K562 (cell line): ENCODE results near the gene SLC22A3. TPM values are rescaled to one million over a fixed set of nuclear protein-coding genes. Genes with fewer than 3 reads are reported as not detected.

Experiments
- ATAC-seq: fragments of 200-7000 bp; cut with Tn5 transposase; 3 replicates; pipeline ENCODE4 v1.9.1; 2020; ENCODE audit warnings: moderate library complexity
- BruUV-seq: library from RNA; stranded (reverse); fragments of 400-500 nt; replicated peaks from 2 replicates; lab custom pipeline; 2021; lab: Mats Ljungman, UMichigan
- CTCF ChIA-PET: fragments of 300-600 bp; formaldehyde crosslinking; extraction: SDS; loops from one replicate; lab custom pipeline; 2021; ENCODE audit warnings: low intra/inter-chr PET ratio; lab: Yijun Ruan, JAX
- POLR2A ChIA-PET: fragments of 300-600, 350-650 bp; sonication (Branson Sonifier 250); formaldehyde crosslinking; extraction: SDS; loops from one replicate; lab custom pipeline; 2021; ENCODE audit warnings: antibody characterized with exemption, inconsistent platforms; lab: Yijun Ruan, JAX
- DNase-seq, 4 experiments: peaks; one replicate each; pipeline versions ENCODE4 v3.0.0 to v3.0.0-alpha.2; 2011 to 2018; ENCODE audit warnings: low spot score in 3 of 4, mixed read lengths in 3 of 4; ENCODE audit errors: extremely low read depth in 1 of 4
- FAIRE-seq: peaks from 2 replicates; lab custom pipeline; 2011; peaks lifted over from hg19 to GRCh38; lab: Jason Lieb, UNC
- H2AFZ ChIP-seq: 2 replicates; pipeline ENCODE4 v1.6.0; 2011; ENCODE audit warnings: low read depth, low read length, control low read depth, inconsistent platforms
- H3K27ac ChIP-seq: fragments of 200-600 bp; 3 replicates; pipeline ENCODE4 v1.8.0; 2011; ENCODE audit warnings: low read depth, mild to moderate bottlenecking, control low read depth, inconsistent platforms, low read length, moderate library complexity, mixed read lengths; ENCODE audit errors: extremely low read depth
- H3K27me3 ChIP-seq, 2 experiments: fragments of 300-600 bp in 1 of 2; 2 replicates in 1 of 2; 3 replicates in 1 of 2; pipeline versions ENCODE4 v1.6.0 to v1.8.0; 2011; ENCODE audit warnings: inconsistent platforms in 2 of 2, low read length in 2 of 2, mild to moderate bottlenecking in 1 of 2, mixed read lengths in 1 of 2, moderate library complexity in 1 of 2; ENCODE audit not compliant: control insufficient read depth in 2 of 2, insufficient read depth in 2 of 2
- H3K36me3 ChIP-seq: fragments of 300-600 bp; 3 replicates; pipeline ENCODE4 v1.8.0; 2011; ENCODE audit warnings: mild to moderate bottlenecking, low read length, inconsistent platforms; ENCODE audit not compliant: control insufficient read depth, insufficient read depth
- H3K4me1 ChIP-seq, 2 experiments: fragments of 200-600 bp in 1 of 2; replicated peaks in 1 of 2; 2 replicates in 1 of 2; 3 replicates in 1 of 2; pipeline versions ENCODE4 v1.5.1 to v1.8.0; 2011; ENCODE audit warnings: inconsistent platforms in 2 of 2, low read length in 2 of 2, mild to moderate bottlenecking in 1 of 2, mixed read lengths in 1 of 2, moderate library complexity in 1 of 2; ENCODE audit not compliant: control insufficient read depth in 2 of 2, insufficient read depth in 2 of 2
- H3K4me2 ChIP-seq: 2 replicates; pipeline ENCODE4 v1.6.1; 2011; ENCODE audit warnings: low read length, control low read depth, inconsistent platforms, mixed read lengths; ENCODE audit not compliant: insufficient read depth
- H3K4me3 ChIP-seq: fragments of 200-600 bp; sonication (generic), shearing (Covaris generic); 2 replicates; pipeline ENCODE4 v1.5.1; 2016; ENCODE audit warnings: control low read depth, inconsistent platforms
- H3K79me2 ChIP-seq: fragments of 200-600 bp; 3 replicates; pipeline ENCODE4 v1.8.0; 2011; ENCODE audit warnings: low read length, inconsistent platforms; ENCODE audit not compliant: control insufficient read depth, insufficient read depth
- H3K9ac ChIP-seq, 2 experiments: 2 replicates each; pipeline versions ENCODE4 v1.6.0 to v1.6.1; 2011; ENCODE audit warnings: low read depth in 2 of 2, low read length in 2 of 2, control low read depth in 1 of 2, inconsistent platforms in 1 of 2, mild to moderate bottlenecking in 1 of 2, mixed read lengths in 1 of 2; ENCODE audit not compliant: insufficient read depth in 1 of 2
- H3K9me1 ChIP-seq: one replicate; pipeline ENCODE4 v1.6.0; 2011; ENCODE audit warnings: inconsistent platforms, mild to moderate bottlenecking, low read length, moderate library complexity; ENCODE audit not compliant: control insufficient read depth, insufficient read depth
- H3K9me3 ChIP-seq: replicated peaks from 2 replicates; pipeline ENCODE4 v1.5.1; 2011; ENCODE audit warnings: low read depth, low read length, inconsistent platforms; ENCODE audit not compliant: control insufficient read depth, insufficient read depth
- H4K20me1 ChIP-seq: replicated peaks from 2 replicates; pipeline ENCODE4 v1.6.1; 2011; ENCODE audit warnings: low read length, inconsistent platforms, mixed read lengths; ENCODE audit not compliant: control insufficient read depth, insufficient read depth
- CBFA2T3 ChIP-seq: fragments of 450-650 bp; IDR thresholded peaks from 2 replicates; pipeline ENCODE4 v1.6.1; 2017
- CREM ChIP-seq: IDR thresholded peaks from 2 replicates; pipeline ENCODE4 v1.6.1; 2014; ENCODE audit warnings: antibody characterized with exemption, low read depth
- FOXP1 ChIP-seq: sonication (generic); formaldehyde crosslinking; IDR thresholded peaks from 2 replicates; pipeline ENCODE4 v1.8.0; 2022; ENCODE audit warnings: mild to moderate bottlenecking, missing genetic modification reagents
- GABPB1 ChIP-seq: sonication (generic); formaldehyde crosslinking; IDR thresholded peaks from 2 replicates; pipeline ENCODE4 v1.8.0; 2022; ENCODE audit warnings: mild to moderate bottlenecking, missing genetic modification reagents
- GTF2B ChIP-seq: IDR thresholded peaks from 2 replicates; pipeline ENCODE4 v1.6.1; 2011; ENCODE audit not compliant: insufficient read length; ENCODE audit errors: extremely low read depth
- MTA3 ChIP-seq: fragments of 450-650 bp; formaldehyde crosslinking; IDR thresholded peaks from 2 replicates; pipeline ENCODE4 v1.6.1; 2017; ENCODE audit warnings: mild to moderate bottlenecking, borderline replicate concordance
- OTX1 ChIP-seq: fragments of 450-650 bp; formaldehyde crosslinking; IDR thresholded peaks from 2 replicates; pipeline ENCODE4 v1.4.0; 2022; ENCODE audit warnings: mild to moderate bottlenecking
- PHB2 ChIP-seq: fragments of 450-650 bp; IDR thresholded peaks from 2 replicates; pipeline ENCODE4 v1.6.1; 2017; ENCODE audit warnings: low read depth
- PHF8 ChIP-seq: fragments of 200-600 bp; sonication (generic); IDR thresholded peaks from 2 replicates; pipeline ENCODE4 v1.6.1; 2012; ENCODE audit warnings: mixed run types, mild to moderate bottlenecking, inconsistent platforms, low read length, moderate library complexity, borderline replicate concordance
- POLR2H ChIP-seq: IDR thresholded peaks from 2 replicates; pipeline ENCODE4 v1.6.1; 2016; ENCODE audit warnings: missing genetic modification characterization, low read depth, mild to moderate bottlenecking, control low read depth, missing compliant biosample characterization, moderate library complexity
- PURB ChIP-seq: sonication (generic); formaldehyde crosslinking; IDR thresholded peaks from 2 replicates; pipeline ENCODE4 v1.9.0; 2021; ENCODE audit warnings: low read depth, mild to moderate bottlenecking, missing genetic modification reagents
- SNAPC5 ChIP-seq: fragments of 250-450 bp; sonication (Bioruptor Pico); IDR thresholded peaks from 2 replicates; pipeline ENCODE4 v1.8.0; 2021; ENCODE audit warnings: moderate library complexity, mild to moderate bottlenecking, inconsistent platforms
- THRA ChIP-seq: fragments of 450-650 bp; IDR thresholded peaks from 2 replicates; pipeline ENCODE4 v1.6.1; 2017; ENCODE audit warnings: mild to moderate bottlenecking, moderate library complexity
- ZNF277 ChIP-seq: fragments of 250-450 bp; sonication (Bioruptor Pico); IDR thresholded peaks from 2 replicates; pipeline ENCODE4 v1.8.0; 2022; ENCODE audit warnings: inconsistent platforms, mild to moderate bottlenecking, moderate library complexity, borderline replicate concordance
- WGBS: fragments of 100-300 bp; shearing (Covaris generic); methylation state at CpG from one replicate; pipeline ENCODE4 v1.1.6; 2016; ENCODE audit warnings: low coverage, mixed read lengths; ENCODE audit not compliant: insufficient coverage; ENCODE audit errors: missing lambda C conversion rate; 5-methylcytosine and 5-hydroxymethylcytosine counted together
- in situ Hi-C: fragments of 300-500 bp; cut with MboI; formaldehyde crosslinking; loops from 4 replicates; pipeline ENCODE4 v1.15.0; 2018; ENCODE audit warnings: inconsistent platforms, mixed read lengths
- intact Hi-C: fragments of 100-400 bp; cut with micrococcal nuclease; formaldehyde crosslinking; loops from 2 replicates; pipeline ENCODE4 v1.14.2; 2022
- polyA plus RNA-seq, 8 experiments: library from polyadenylated mRNA; depleted of rRNA in 4 of 8; stranded (reverse) in 5 of 8; unstranded in 3 of 8; fragments of >200 nt; fragmentation: Nextera tagmentation in 2 of 8; fragmentation: Illumina TruSeq in 1 of 8; extraction: Ambion mirVana in 2 of 8; extraction: Trizol in 1 of 8; gene quantifications; 2 replicates each; pipeline versions ENCODE4 v1.2.1 to v1.2.3, GENCODE V29; 2011 to 2014; ENCODE audit warnings: inconsistent platforms in 1 of 8, missing spikeins in 1 of 8
- total RNA-seq, 7 experiments: library from RNA; depleted of rRNA in 6 of 7; stranded (reverse); fragments of >200 nt in 6 of 7; fragmentation: Illumina TruSeq in 2 of 7; extraction: Trizol in 2 of 7; gene quantifications; 2 replicates each; pipeline versions ENCODE4 v1.2.1 to v1.2.3, GENCODE V29; 2011 to 2021; ENCODE audit warnings: low replicate concordance in 1 of 7

The SLC22A3 gene
- total and polyA plus RNA-seq, 9 of the 15 experiments (the other 6 are each of a cell fraction or from before 2014, with no cell fraction given), result not detected

- peaks cover 0 to 19% of the 10 kb centered on the region in 2 experiments; a peak in 2 of 5 replicates for H3K27me3 ChIP-seq
- POLR2A ChIA-PET, result no interaction called here
- no peak overlapping the region for H3K9ac ChIP-seq
- no peak overlapping the region for H3K4me3 ChIP-seq
- ATAC-seq, result no peak
- CTCF ChIA-PET, result no interaction called here
- no peaks in the 10 kb centered on the region for H3K9me3 ChIP-seq
- intact Hi-C loops, result no loop called here
- H3K36me3 ChIP-seq, result no peaks in the 10 kb centered on the region
- no peak overlapping the region for H3K27ac ChIP-seq
- WGBS, result 0% methylated on average over 3 of the region's 3 CpGs
- no peak for FAIRE-seq
- no peak for DNase-seq
- no peaks in the 10 kb centered on the region for H4K20me1 ChIP-seq
- H3K79me2 ChIP-seq, result no peaks in the 10 kb centered on the region
- H3K4me2 ChIP-seq, result no peak overlapping the region
- in situ Hi-C loops, result no loop called here
- H3K9me1 ChIP-seq, result no peaks in the 10 kb centered on the region
- H3K4me1 ChIP-seq, result no peaks in the 10 kb centered on the region
- TF ChIP-seq OTX1 (no peak), THRA (no peak), SNAPC5 (CRISPR knock-in tag) (no peak), PHF8 (no peak), ZNF277 (no peak), MTA3 (no peak), PURB (CRISPR knock-in tag) (no peak), POLR2H (tag) (no peak), GABPB1 (CRISPR knock-in tag) (no peak), PHB2 (no peak), GTF2B (no peak), FOXP1 (CRISPR knock-in tag) (no peak), CBFA2T3 (no peak), CREM (no peak)
- TF ChIP-seq, all 486 proteins: peak for 0
- no TSS peak for BruUV-seq
- no peak overlapping the region for H2AFZ ChIP-seq
Measured at GRCh38 chr6:160327981-160328380, 20.2 kb upstream of the SLC22A3 start.
